Endothelial cell of hepatic sinusoid (primary cell): Measurements from ENCODE around the gene MFAP2.
"Not testable (repeated sequence)": the region's sequence is repeated elsewhere in the genome, so short reads cannot be mapped to it uniquely, and the experiment has no call there.

ENCODE experiments used
- in situ Hi-C: cut with HindIII; loops from 2 replicates; pipeline ENCODE4 v1.10.0; 2017; ENCODE audit warnings: low sequenced_read_pairs

The MFAP2 gene

GRCh38 chr1:16966282-16966681 is 14.1 kb downstream of the MFAP2 start:
- in situ Hi-C loops = no loop called here

DNA sequence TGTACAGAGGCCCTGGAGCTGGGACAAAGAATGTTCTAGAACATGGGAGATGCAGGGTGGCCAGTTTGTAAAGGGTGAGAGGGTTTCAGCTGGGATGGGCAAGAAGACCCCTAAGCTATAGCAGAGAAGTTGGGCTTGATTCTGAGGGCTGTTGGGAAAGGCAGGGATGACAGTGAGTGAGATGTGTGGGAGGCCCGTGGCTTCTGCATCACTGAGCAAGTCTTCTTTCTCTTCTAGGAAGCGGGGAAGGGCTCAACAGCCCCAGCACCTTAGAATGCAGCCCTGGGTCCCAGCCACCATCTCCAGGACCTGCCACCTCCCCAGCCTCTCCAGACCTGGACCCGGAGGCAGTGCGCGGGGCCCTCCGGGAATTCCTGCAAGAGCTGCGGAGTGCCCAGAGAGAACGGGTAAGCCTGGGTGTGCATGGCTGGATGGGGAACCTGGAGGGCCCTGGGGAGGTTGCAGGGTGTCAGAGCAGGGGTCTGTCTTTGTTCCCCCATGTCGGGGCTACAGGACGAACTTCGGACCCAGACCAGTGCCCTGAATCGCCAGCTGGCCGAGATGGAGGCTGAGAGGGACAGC is 14.8 kb downstream of the MFAP2 start:
- in situ Hi-C loops = no loop called here

DNA sequence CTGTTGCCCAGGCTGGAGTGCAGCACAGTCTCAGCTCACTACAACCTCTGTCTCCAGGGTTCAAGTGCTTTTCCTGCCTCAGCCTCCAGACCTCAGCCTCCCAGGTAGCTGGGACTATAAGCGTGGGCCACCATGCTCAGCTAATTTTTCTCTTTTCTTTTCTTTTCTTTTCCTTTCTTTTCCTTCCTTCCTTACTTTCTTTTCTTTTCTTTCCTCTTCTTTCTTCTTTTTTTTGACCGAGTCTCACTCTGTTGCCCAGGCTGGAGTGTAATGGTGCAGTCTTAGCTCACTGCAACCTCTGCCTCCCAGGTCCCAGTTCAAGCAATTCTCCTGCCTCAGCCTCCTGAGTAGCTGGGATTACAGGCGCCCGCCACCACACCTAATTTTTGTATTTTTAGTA is 16.3 kb downstream of the MFAP2 start:
- in situ Hi-C loops = not testable (repeated sequence)

GRCh38 chr1:16961297-16962133 is 18.9 kb downstream of the MFAP2 start:
- in situ Hi-C loops = no loop called here

DNA sequence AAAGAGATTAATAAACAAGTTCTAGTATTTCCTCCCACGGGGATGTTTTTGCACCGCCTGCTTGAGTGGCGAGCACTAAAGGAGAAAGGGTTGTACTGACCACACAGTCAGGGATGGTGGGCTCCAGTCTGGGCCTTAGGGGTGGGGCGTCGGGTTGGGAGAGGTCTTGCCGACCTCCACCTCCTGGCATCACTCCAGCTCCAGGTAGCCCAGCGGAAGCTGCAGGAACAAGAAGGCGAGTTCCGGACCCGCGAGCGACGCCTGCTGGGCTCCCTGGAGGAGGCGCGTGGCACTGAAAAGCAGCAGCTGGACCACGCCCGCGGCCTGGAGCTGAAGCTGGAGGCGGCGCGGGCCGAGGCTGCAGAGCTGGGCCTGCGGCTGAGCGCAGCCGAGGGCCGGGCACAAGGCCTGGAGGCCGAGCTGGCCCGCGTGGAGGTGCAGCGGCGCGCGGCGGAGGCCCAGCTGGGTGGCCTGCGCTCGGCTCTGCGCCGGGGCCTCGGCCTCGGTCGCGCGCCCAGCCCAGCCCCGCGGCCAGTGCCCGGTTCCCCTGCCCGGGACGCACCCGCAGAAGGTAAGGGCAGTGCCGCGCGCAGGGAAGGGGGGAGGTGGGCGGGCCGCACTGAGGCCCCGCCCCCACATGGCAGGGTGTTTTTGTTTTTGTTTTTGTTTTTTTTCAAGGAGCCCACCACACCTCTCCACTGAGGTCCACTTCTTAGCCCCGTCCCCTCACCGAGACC is 19.7 kb downstream of the MFAP2 start:
- in situ Hi-C loops = no loop called here

DNA sequence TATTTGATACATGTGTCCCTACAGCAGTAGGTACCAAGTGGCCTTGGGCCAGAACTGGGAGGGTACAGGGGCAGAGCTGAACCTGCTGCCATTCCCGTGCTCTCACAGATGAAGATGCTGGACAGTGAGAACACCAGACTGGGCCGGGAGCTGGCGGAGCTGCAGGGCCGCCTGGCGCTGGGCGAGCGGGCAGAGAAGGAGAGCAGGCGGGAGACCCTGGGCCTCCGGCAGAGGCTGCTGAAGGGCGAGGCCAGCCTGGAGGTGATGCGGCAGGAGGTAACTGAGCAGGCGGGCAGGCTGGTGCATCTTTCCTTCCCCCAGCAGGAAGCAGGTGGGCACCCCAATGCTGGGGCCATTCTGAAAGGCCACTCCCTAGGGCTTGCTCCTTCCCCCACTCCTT is 21.9 kb downstream of the MFAP2 start:
- in situ Hi-C loops = loop anchor here (10.0 kb wide), 1 partner anchor 56 kb away; the partner anchor contains the start of gene ATP13A2

DNA sequence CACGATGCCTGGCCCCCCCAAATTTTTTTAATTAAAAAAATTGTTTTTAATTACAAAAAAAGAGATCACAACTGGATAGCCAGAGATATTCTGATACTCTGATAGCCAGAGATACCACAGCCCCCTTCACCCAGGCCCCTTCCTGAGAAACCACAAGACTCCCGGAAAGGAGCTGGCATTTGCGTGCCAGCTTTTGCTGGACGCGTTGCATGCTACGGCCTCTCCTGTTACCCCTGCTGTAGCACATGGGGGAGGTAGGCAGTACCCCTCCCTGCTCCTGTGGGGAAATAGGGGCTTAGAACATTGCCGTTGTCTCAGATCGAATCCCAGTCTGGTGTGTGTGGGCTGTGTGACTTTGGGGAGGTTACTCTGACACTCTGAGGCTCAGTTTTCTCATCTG is 22.7 kb downstream of the MFAP2 start:
- in situ Hi-C loops = loop anchor here (10.0 kb wide), 1 partner anchor 57 kb away; the partner anchor contains the start of gene ATP13A2

GRCh38 chr1:16956775-16957174 is 23.6 kb downstream of the MFAP2 start:
- in situ Hi-C loops = loop anchor here (10.0 kb wide), 1 partner anchor 58 kb away; the partner anchor contains the start of gene ATP13A2

GRCh38 chr1:16955186-16955585 is 25.2 kb downstream of the MFAP2 start:
- in situ Hi-C loops = loop anchor here (10.0 kb wide), 1 partner anchor 60 kb away; the partner anchor contains the start of gene ATP13A2

GRCh38 chr1:16954579-16954978 is 25.8 kb downstream of the MFAP2 start:
- in situ Hi-C loops = loop anchor here (10.0 kb wide), 1 partner anchor 60 kb away; the partner anchor contains the start of gene ATP13A2

- in situ Hi-C loops = loop anchor here (10.0 kb wide), 1 partner anchor 62 kb away; the partner anchor contains the start of gene ATP13A2
These were observed 28.0 kb downstream of the MFAP2 start for GRCh38 chr1:16952376-16952775.

DNA sequence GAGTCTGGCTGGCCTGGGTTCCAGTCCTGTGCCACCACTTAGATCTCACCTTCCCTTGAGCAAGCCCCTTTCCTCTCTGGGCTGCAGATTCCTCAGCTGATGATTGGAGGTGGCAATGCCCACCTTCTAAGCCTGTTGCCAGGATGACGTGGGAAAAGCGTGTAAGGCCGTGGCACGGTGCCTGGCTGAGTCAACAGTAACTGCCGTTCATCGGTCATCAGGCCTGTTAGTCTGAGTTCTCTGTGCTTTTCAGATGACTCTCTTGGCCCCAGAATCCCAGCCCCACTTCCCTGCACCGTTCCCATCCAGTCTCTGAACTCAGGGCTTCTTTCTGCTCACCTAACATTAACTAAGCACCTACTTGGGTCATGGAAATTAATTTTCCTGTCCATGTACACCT is 31.4 kb downstream of the MFAP2 start:
- in situ Hi-C loops = not testable (repeated sequence)

- in situ Hi-C loops = not testable (repeated sequence)
These were observed 32.0 kb downstream of the MFAP2 start for GRCh38 chr1:16948282-16948891.

GRCh38 chr1:16946646-16947045 is 33.8 kb downstream of the MFAP2 start:
- in situ Hi-C loops = no loop called here

GRCh38 chr1:16946185-16946584 is 34.2 kb downstream of the MFAP2 start:
- in situ Hi-C loops = not testable (repeated sequence)

DNA sequence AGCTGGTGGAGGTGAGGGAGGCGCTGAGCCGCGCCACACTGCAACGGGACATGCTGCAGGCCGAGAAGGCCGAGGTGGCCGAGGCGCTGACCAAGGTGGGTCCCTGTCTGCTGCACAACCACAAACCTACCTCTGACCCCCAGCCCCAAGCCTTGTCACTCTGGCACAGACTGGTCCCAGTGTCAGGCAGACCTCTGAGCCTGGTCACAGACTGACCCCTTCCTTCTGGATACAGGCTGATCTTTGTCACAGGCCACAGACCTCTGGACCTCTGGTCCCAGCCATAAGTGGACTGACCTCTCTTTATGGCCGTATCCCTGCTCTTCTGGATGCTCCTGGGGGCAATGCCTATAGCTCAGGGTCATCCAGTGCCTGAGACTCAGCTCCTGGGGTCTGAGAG is 34.9 kb downstream of the MFAP2 start:
- in situ Hi-C loops = not testable (repeated sequence)

DNA sequence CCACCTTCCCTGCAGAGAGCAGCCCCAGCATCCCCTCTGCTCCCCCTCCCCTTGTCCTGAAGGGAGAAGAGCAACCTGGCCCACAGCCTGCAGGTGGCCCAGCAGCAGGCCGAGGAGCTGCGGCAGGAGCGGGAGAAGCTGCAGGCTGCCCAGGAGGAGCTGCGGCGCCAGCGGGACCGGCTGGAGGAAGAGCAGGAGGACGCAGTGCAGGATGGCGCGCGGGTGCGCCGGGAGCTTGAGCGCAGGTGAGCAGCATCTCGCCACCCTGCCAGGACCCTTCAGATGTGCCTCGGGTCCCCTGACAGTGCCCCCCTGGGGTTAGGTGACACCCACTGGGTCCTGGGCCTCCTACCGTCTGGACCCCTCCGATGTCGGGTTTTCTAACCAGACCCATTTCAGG is 36.4 kb downstream of the MFAP2 start:
- in situ Hi-C loops = no loop called here

GRCh38 chr1:16939386-16940180 is 40.8 kb downstream of the MFAP2 start:
- in situ Hi-C loops = not testable (repeated sequence)

DNA sequence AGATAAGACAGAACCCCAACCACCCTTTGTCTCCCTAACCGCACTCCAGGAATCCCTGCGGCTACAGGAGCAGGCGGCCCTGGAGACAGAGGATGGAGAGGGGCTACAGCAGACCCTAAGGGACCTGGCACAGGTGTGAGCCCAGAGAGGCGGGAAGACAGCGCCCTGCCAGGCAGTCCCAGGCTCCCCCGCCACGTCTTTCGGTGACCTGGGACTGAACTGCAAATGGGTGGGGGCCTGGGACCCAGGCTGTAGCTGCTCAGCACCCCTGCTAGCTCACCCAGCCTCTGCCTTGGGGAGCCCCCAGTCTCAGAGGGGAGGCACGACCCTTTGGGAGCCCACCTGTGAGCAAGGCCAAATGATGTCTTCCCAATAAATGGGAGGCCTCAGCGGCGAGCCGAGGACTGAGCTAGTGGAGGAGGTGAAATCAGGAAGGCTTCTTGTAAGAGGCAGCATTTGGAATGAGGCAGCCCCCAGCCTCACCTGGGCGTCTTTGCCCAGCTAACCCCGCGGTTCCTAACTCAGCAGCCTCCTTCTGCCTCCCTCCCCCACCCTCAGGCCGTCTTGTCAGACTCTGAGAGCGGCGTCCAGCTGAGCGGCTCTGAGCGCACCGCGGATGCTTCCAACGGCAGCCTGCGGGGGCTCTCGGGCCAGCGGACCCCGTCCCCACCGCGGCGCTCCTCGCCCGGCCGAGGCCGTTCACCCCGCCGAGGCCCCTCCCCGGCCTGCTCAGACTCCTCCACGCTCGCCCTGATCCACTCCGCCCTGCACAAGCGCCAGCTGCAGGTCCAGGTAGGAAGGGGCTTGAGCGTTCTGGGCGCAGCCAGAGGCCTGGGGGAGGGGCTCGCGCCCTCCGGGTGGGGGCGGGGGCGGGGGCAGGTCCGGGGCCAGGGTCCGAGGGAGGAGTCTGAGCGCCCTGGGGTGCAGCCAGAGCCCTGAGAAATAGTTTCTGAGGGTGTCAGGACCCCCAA is 41.8 kb downstream of the MFAP2 start:
- in situ Hi-C loops = no loop called here
